Stimulated activated naive CD8-positive, alpha-beta T cell treated with anti-CD3 and anti-CD28 coated beads, Interleukin-15, amount 100 ng/mL, for 72 hours (primary cell): ENCODE measurements around the gene PRSS56.
A peak's percentile ranks its signal among the peaks of the same experiment; 100 is the strongest.
"Not testable (repeated sequence)": the region's sequence is repeated elsewhere in the genome, so short reads cannot be mapped to it uniquely, and the experiment has no call there.

Source experiments
- ATAC-seq: fragments of 150-1000 bp; cut with Tn5 transposase; 2 replicates; pipeline ENCODE4 v1.10.0; 2021; ENCODE audit warnings: mild to moderate bottlenecking, moderate library complexity
- DNase-seq, 2 donors: peaks; one replicate each; pipeline ENCODE4 v3.0.0; 2021 to 2022
- H3K27ac Mint-ChIP-seq, 2 donors: one replicate each; pipeline ENCODE4 v1.8.0; 2022; ENCODE audit warnings: mild to moderate bottlenecking in 2 of 2, mixed read lengths in 2 of 2, moderate library complexity in 2 of 2
- H3K27me3 Mint-ChIP-seq: one replicate; pipeline ENCODE4 v1.8.0; 2022; ENCODE audit warnings: mixed read lengths
- H3K4me1 Mint-ChIP-seq: one replicate; pipeline ENCODE4 v1.8.0; 2022; ENCODE audit warnings: mild to moderate bottlenecking, mixed read lengths
- H3K4me3 Mint-ChIP-seq, 2 donors: one replicate each; pipeline ENCODE4 v1.8.0; 2022; ENCODE audit warnings: mild to moderate bottlenecking in 2 of 2, mixed read lengths in 2 of 2, moderate library complexity in 1 of 2
- H3K9me3 Mint-ChIP-seq, 2 donors: one replicate each; pipeline ENCODE4 v1.8.0; 2022; ENCODE audit warnings: mixed read lengths in 2 of 2

The PRSS56 gene

DNA sequence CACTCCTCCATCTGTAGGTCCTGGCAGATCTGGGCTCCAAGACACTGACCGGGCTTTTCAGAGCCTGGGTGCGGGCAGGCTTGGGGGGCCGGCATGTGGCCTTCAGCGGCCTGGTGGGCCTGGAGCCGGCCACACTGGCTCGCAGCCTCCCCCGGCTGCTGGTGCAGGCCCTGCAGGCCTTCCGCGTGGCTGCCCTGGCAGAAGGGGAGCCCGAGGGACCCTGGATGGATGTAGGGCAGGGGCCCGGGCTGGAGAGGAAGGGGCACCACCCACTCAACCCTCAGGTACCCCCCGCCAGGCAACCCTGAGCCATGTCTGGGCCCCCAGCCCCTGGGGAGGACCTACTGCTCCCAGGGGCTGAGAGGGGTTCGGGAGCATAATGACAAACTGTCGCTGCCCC, 5.0 kb downstream of the PRSS56 start:
- H3K27me3 Mint-ChIP-seq: peaks cover 76% of the 10 kb centered on the region
- DNase-seq: no peak
- ATAC-seq: no peak
- H3K4me3 Mint-ChIP-seq: no peak overlapping the region
- no peaks in the 10 kb centered on the region for H3K9me3 Mint-ChIP-seq
- H3K27ac Mint-ChIP-seq: no peak overlapping the region
- H3K4me1 Mint-ChIP-seq: peaks cover 40% of the 10 kb centered on the region

GRCh38 chr2:232525791-232526371, 5.7 kb downstream of the PRSS56 start, which contains the start of gene CHRND:
CHRND (plus strand) TSS chr2:232526160; CDS start chr2:232526216, 56 bp downstream.
- no peak within 1 kb of the TSS for H3K4me3 Mint-ChIP-seq
- H3K4me1 Mint-ChIP-seq: peaks cover 40% of the 10 kb centered on the region

GRCh38 chr2:232526372-232526941, 6.3 kb downstream of the PRSS56 start:
- no peaks in the 10 kb centered on the region for H3K9me3 Mint-ChIP-seq
- H3K4me3 Mint-ChIP-seq: no peak overlapping the region
- peaks cover 37% of the 10 kb centered on the region for H3K4me1 Mint-ChIP-seq
- ATAC-seq (no peak), DNase-seq (no peak)
- no peak overlapping the region for H3K27ac Mint-ChIP-seq
- H3K27me3 Mint-ChIP-seq: peaks cover 76% of the 10 kb centered on the region

More at GRCh38 chr2:232525791-232526371, 5.7 kb downstream of the PRSS56 start, which contains the start of gene CHRND:
- Mint-ChIP-seq H3K9me3 (no peaks in the 10 kb centered on the region), H3K27ac (no peak within 1 kb of the TSS), H3K27me3 (peaks cover 76% of the 10 kb centered on the region)
- peak; percentile 3 for ATAC-seq
- DNase-seq: no peak

DNA sequence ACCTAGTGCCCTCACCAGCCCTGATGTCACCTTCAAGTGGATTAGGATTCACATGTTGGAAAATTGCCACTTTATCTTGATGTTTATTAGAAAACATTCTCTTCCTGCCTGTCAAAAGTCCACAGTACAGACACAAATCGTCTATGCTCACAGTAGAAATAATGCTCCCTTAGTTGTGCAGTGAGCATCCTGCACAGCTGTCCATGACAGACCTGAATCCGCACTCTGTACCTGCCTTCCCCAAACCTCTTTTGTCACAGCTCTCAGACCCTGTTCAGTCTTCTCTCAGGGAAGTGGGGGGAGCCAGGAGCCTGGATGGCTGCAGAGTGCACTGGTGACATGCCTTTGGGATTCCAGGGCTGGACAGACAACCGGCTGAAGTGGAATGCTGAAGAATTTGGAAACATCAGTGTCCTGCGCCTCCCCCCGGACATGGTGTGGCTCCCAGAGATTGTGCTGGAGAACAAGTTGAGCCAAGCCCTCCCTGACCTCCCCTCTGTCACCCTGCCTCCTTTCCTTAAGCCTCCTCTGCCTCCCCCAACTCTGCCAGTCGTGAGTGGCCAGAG, 7.8 kb downstream of the PRSS56 start:
- DNase-seq: no peak
- ATAC-seq: no peak
- peaks cover 74% of the 10 kb centered on the region for H3K27me3 Mint-ChIP-seq
- peak overlapping the region in 1 of 2 donors; percentile 13 for H3K27ac Mint-ChIP-seq
- no peaks in the 10 kb centered on the region for H3K9me3 Mint-ChIP-seq
- no peak overlapping the region for H3K4me3 Mint-ChIP-seq
- peaks cover 27% of the 10 kb centered on the region for H3K4me1 Mint-ChIP-seq

- Mint-ChIP-seq H3K4me3 (peak overlapping the region in 1 of 2 donors; percentile 6), H3K27me3 (peaks cover 74% of the 10 kb centered on the region), H3K4me1 (peaks cover 22% of the 10 kb centered on the region), H3K27ac (peak overlapping the region in 1 of 2 donors; percentile 3), H3K9me3 (no peaks in the 10 kb centered on the region)
- DNase-seq: no peak
- peak; percentile 21 for ATAC-seq
Observed at GRCh38 chr2:232528746-232529460, 8.7 kb downstream of the PRSS56 start.

DNA sequence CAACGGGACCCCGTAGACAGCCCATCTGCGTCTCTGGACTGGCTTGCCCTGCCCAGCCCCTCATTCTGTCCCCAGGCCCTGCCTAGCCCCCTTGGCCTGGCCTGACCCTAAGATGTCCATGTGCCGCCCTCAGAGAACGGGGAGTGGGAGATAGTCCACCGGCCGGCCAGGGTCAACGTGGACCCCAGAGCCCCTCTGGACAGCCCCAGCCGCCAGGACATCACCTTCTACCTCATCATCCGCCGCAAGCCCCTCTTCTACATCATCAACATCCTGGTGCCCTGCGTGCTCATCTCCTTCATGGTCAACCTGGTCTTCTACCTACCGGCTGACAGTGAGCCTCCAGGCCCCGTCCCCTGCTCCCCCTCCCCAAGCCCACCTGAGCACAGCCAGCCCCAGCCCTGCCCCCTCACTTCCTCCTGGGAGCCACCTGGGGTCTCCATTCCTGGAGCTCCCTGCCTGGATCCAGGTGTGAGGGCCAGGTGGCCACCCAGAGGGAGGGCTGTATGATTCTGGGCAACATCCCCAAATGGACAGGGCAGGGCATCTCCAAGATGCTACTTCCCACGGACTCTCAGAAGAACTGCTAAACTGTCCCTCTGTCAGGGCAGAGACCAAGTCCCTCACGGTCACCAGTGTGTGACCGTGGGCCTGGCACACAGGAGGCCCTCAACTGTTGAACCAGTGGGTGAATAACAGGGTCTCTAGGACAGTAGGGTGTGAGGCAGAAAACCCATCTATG, 9.8 kb downstream of the PRSS56 start:
- no peak for DNase-seq
- H3K4me1 Mint-ChIP-seq: peaks cover 15% of the 10 kb centered on the region
- no peak overlapping the region for H3K4me3 Mint-ChIP-seq
- H3K27me3 Mint-ChIP-seq: peaks cover 67% of the 10 kb centered on the region
- H3K27ac Mint-ChIP-seq: no peak overlapping the region
- no peaks in the 10 kb centered on the region for H3K9me3 Mint-ChIP-seq
- no peak for ATAC-seq

- H3K9me3 Mint-ChIP-seq: no peaks in the 10 kb centered on the region
- peaks cover 73% of the 10 kb centered on the region for H3K27me3 Mint-ChIP-seq
- peak overlapping the region in 1 of 2 donors; percentile 92 for H3K27ac Mint-ChIP-seq
- no peak for DNase-seq
- H3K4me3 Mint-ChIP-seq: no peak overlapping the region
- H3K4me1 Mint-ChIP-seq: peaks cover 15% of the 10 kb centered on the region
- ATAC-seq: no peak
Observed at GRCh38 chr2:232530626-232531260, 10.6 kb downstream of the PRSS56 start.

DNA sequence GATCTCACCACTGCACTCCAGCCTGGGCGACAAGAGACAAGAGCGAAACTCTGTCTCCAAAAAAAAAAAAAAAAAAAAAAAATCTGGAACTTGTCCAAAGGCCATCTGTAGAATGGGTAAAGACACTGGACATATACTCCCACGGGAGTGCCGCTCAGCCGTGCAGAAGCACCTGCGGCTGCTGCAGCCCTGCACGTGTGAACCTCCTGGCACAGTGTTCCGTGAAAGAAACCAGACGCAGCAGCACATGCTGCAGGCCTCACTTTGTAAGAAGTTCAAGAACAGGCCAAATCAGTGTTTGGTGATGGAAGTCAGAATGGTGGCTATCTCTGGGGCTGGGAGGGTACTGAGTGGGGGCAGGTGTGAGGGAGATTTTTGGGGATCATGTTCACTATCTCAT, 12.2 kb downstream of the PRSS56 start:
- DNase-seq: no peak
- H3K9me3 Mint-ChIP-seq: no peaks in the 10 kb centered on the region
- peaks cover 15% of the 10 kb centered on the region for H3K4me1 Mint-ChIP-seq
- H3K4me3 Mint-ChIP-seq: no peak overlapping the region
- no peak for ATAC-seq
- no peak overlapping the region for H3K27ac Mint-ChIP-seq
- H3K27me3 Mint-ChIP-seq: peaks cover 69% of the 10 kb centered on the region

- H3K27me3 Mint-ChIP-seq: peaks cover 69% of the 10 kb centered on the region
- DNase-seq, H3K27ac Mint-ChIP-seq, H3K9me3 Mint-ChIP-seq, ATAC-seq, H3K4me3 Mint-ChIP-seq: not testable (repeated sequence)
- H3K4me1 Mint-ChIP-seq: peaks cover 15% of the 10 kb centered on the region
Observed at GRCh38 chr2:232532821-232533220, 12.6 kb downstream of the PRSS56 start.

DNA sequence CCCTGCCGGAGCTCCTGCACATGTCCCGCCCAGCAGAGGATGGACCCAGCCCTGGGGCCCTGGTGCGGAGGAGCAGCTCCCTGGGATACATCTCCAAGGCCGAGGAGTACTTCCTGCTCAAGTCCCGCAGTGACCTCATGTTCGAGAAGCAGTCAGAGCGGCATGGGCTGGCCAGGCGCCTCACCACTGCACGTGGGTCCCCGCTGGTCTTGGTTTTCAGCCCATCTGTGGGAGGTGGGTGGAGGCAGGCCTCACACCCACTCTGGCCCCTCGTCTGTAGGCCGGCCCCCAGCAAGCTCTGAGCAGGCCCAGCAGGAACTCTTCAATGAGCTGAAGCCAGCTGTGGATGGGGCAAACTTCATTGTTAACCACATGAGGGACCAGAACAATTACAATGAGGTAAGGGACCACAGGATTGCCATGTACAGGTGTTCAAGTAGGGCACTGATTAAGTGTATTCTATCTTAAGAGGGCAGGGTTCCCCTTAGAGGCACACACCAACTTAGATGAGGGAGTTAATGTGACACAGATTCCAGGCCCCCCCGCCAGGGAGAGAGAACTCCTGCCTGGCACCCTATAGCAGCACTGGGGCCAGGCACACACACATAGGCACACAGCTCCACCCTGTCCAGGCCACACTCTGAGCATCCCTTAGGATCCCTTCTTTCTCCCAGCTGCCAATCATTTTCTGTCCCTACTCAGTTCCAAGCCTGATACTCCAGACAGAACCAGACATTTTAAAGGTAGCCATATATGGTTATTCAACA, 13.9 kb downstream of the PRSS56 start:
- no peak overlapping the region for H3K4me3 Mint-ChIP-seq
- DNase-seq: no peak

DNA sequence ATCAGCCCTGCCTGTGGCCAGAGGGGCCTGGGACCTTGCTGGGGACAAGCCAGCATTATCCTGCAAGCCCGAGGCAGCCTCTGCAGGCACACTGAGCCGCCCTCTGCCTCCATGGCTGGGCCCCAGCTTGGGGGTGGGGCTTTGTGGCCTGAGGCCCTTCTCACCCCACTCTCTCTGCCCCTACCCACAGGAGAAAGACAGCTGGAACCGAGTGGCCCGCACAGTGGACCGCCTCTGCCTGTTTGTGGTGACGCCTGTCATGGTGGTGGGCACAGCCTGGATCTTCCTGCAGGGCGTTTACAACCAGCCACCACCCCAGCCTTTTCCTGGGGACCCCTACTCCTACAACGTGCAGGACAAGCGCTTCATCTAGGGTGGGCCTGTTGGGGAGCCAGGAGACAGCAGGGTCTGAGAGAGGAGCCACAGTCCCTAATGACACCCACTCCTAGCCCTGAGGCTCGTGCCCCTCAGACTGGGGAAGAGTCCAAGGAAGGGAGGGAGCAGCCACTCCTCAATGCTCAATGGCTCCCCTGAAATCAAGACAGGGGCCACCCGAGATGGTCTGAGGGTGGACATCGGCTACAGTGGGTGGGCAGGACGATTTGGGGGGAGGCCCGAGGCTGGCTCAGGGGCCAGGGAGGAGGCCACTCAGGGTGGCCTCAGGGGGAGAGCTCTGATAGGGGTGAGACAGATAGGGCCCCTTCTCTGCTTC, 14.9 kb downstream of the PRSS56 start:
- no peak overlapping the region for H3K27ac Mint-ChIP-seq
- no peak for DNase-seq
- H3K4me3 Mint-ChIP-seq: no peak overlapping the region

More for the DNA sequence above, 13.9 kb downstream of the PRSS56 start:
- Mint-ChIP-seq H3K27me3 (peaks cover 69% of the 10 kb centered on the region), H3K27ac (no peak overlapping the region), H3K9me3 (no peaks in the 10 kb centered on the region), H3K4me1 (peaks cover 14% of the 10 kb centered on the region)
- ATAC-seq: no peak

DNA sequence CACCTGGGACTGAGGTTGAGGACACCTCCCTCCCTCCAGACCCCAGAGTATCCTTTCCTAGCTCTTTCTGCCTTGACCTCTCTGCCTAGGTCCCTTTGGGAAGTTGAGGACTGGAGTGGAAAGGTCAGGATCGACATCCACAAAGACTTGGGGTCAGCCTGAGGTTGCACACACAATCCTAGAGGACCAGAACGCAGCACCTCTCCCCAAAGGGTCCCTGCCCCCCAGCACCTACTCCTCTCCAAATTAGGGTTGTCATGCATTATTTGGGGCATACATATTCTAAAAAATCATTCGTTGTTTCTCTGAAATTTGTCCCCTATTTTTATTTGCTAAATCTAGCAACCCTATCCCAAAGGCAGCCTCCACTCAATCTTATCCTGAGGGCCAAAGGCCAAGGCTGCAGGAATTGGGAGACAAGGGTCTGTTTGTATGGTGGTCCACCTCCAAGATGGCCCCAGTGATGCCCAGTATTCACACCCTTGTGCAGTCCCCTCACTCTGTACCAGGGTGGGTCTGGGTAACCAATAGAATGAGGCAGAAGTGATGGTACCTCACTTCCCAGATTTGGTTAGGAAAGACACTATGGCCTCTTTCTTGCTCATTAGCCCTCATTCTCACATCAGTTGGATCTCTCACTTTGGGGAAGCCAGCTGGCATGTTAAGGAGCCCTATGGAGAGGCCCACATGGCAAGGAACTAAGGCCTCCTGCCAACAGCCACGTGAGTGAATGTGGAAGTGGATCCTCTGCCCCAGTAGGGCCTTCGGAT, 15.8 kb downstream of the PRSS56 start:
- ATAC-seq (no peak), DNase-seq (no peak)
- Mint-ChIP-seq H3K27ac (no peak overlapping the region), H3K4me1 (peaks cover 14% of the 10 kb centered on the region), H3K27me3 (peaks cover 55% of the 10 kb centered on the region), H3K9me3 (no peaks in the 10 kb centered on the region), H3K4me3 (no peak overlapping the region)

More for the DNA sequence above, 14.9 kb downstream of the PRSS56 start:
- Mint-ChIP-seq H3K9me3 (no peaks in the 10 kb centered on the region), H3K27me3 (peaks cover 64% of the 10 kb centered on the region), H3K4me1 (peaks cover 14% of the 10 kb centered on the region)
- ATAC-seq: no peak

- H3K9me3 Mint-ChIP-seq: no peaks in the 10 kb centered on the region
- no peak overlapping the region for H3K4me3 Mint-ChIP-seq
- H3K4me1 Mint-ChIP-seq: peaks cover 20% of the 10 kb centered on the region
- H3K27ac Mint-ChIP-seq: no peak overlapping the region
- no peak for DNase-seq
- H3K27me3 Mint-ChIP-seq: peaks cover 49% of the 10 kb centered on the region
- peak; percentile 27 for ATAC-seq
Observed at GRCh38 chr2:232537079-232537478, 16.9 kb downstream of the PRSS56 start.
